MM.1S (cell line): Measurements from ENCODE around the gene TACC2.

Source experiments
- CTCF ChIP-seq: fragments of 300-600 bp; sonication (generic); IDR thresholded peaks from 2 replicates; pipeline ENCODE4 v1.5.1; 2016; ENCODE audit warnings: antibody characterized with exemption, low read length, mixed read lengths
- EZH2 ChIP-seq: fragments of 300-600 bp; sonication (generic); optimal IDR thresholded peaks from 2 replicates; pipeline ENCODE3; 2017; ENCODE audit warnings: low read depth, mild to moderate bottlenecking, antibody characterized with exemption, low read length, mixed read lengths
- EZH2phosphoT487 ChIP-seq: fragments of 300-600 bp; sonication (generic); IDR thresholded peaks from 2 replicates; pipeline ENCODE4 v1.6.1; 2018; ENCODE audit warnings: antibody characterized with exemption, low read length

- TF ChIP-seq CTCF (no peak), EZH2phosphoT487 (no peak), EZH2 (no peak)
Measured at GRCh38 chr10:122141821-122142640, 153.1 kb downstream of the TACC2 start.
